ENCODE data around the gene GBA3.

GBA3 gene

GRCh38 chr4:22678940-22679854 lies 13.5 kb upstream of the GBA3 start:
- H3K4me3 Mint-ChIP-seq: no peak overlapping the region
- peaks cover 17% of the 10 kb centered on the region for H3K9me3 Mint-ChIP-seq
- no peak for ATAC-seq
- H3K4me1 Mint-ChIP-seq: no peaks in the 10 kb centered on the region
- H3K36me3 Mint-ChIP-seq: no peaks in the 10 kb centered on the region
- DNase-seq (ENCODE audit: low spot score in 2 of 2): no peak
- H3K27ac Mint-ChIP-seq: no peak overlapping the region

GRCh38 chr4:22680065-22680642 lies 12.6 kb upstream of the GBA3 start:
- no peak for ATAC-seq
- Mint-ChIP-seq H3K27ac (no peak overlapping the region), H3K4me1 (no peaks in the 10 kb centered on the region), H3K36me3 (no peaks in the 10 kb centered on the region), H3K9me3 (peaks cover 15% of the 10 kb centered on the region), H3K4me3 (no peak overlapping the region)
- no peak for DNase-seq (ENCODE audit: low spot score in 2 of 2)

GRCh38 chr4:22683726-22684125 lies 9.0 kb upstream of the GBA3 start:
- no peak overlapping the region for H3K27ac Mint-ChIP-seq
- peaks cover 9% of the 10 kb centered on the region for H3K9me3 Mint-ChIP-seq
- no peak overlapping the region for H3K4me3 Mint-ChIP-seq
- H3K36me3 Mint-ChIP-seq: no peaks in the 10 kb centered on the region
- H3K4me1 Mint-ChIP-seq: no peaks in the 10 kb centered on the region
- no peak for DNase-seq (ENCODE audit: low spot score in 2 of 2)
- no peak for ATAC-seq

GRCh38 chr4:22686141-22686540 lies 6.6 kb upstream of the GBA3 start:
- H3K4me1 Mint-ChIP-seq: no peaks in the 10 kb centered on the region
- DNase-seq (ENCODE audit: low spot score in 2 of 2): no peak
- no peaks in the 10 kb centered on the region for H3K36me3 Mint-ChIP-seq
- H3K9me3 Mint-ChIP-seq: peaks cover 6% of the 10 kb centered on the region
- no peak for ATAC-seq
- H3K4me3 Mint-ChIP-seq: no peak overlapping the region
- H3K27ac Mint-ChIP-seq: no peak overlapping the region

GRCh38 chr4:22688236-22688635 lies 4.5 kb upstream of the GBA3 start:
- Mint-ChIP-seq H3K4me1 (no peaks in the 10 kb centered on the region), H3K4me3 (no peak overlapping the region), H3K27ac (no peak overlapping the region), H3K9me3 (peaks cover 6% of the 10 kb centered on the region), H3K36me3 (no peaks in the 10 kb centered on the region)
- DNase-seq (ENCODE audit: low spot score in 2 of 2) (no peak), ATAC-seq (no peak)

GRCh38 chr4:22689428-22689827 lies 3.3 kb upstream of the GBA3 start:
- Mint-ChIP-seq H3K4me3 (no peak overlapping the region), H3K9me3 (peaks cover 6% of the 10 kb centered on the region), H3K4me1 (no peaks in the 10 kb centered on the region), H3K36me3 (no peaks in the 10 kb centered on the region), H3K27ac (no peak overlapping the region)
- ATAC-seq (no peak), DNase-seq (ENCODE audit: low spot score in 2 of 2) (no peak)

- no peak overlapping the region for H3K4me3 Mint-ChIP-seq
- no peak for DNase-seq (ENCODE audit: low spot score in 2 of 2)
Measured at GRCh38 chr4:22695029-22695428, 2.3 kb downstream of the GBA3 start.

GRCh38 chr4:22695917-22696316 lies 3.2 kb downstream of the GBA3 start:
- no peak overlapping the region for H3K4me3 Mint-ChIP-seq
- H3K27ac Mint-ChIP-seq: no peak overlapping the region
- H3K36me3 Mint-ChIP-seq: no peaks in the 10 kb centered on the region
- H3K4me1 Mint-ChIP-seq: no peaks in the 10 kb centered on the region
- DNase-seq (ENCODE audit: low spot score in 2 of 2) (no peak), ATAC-seq (no peak)
- peaks cover 8% of the 10 kb centered on the region for H3K9me3 Mint-ChIP-seq

More at GRCh38 chr4:22695029-22695428, 2.3 kb downstream of the GBA3 start:
- Mint-ChIP-seq H3K36me3 (no peaks in the 10 kb centered on the region), H3K4me1 (no peaks in the 10 kb centered on the region), H3K27ac (no peak overlapping the region), H3K9me3 (peaks cover 6% of the 10 kb centered on the region)
- no peak for ATAC-seq

GRCh38 chr4:22703912-22704311 lies 11.2 kb downstream of the GBA3 start:
- Mint-ChIP-seq H3K27ac (no peak overlapping the region), H3K9me3 (peaks cover 17% of the 10 kb centered on the region), H3K4me1 (no peaks in the 10 kb centered on the region), H3K36me3 (no peaks in the 10 kb centered on the region), H3K4me3 (no peak overlapping the region)
- DNase-seq (ENCODE audit: low spot score in 2 of 2) (no peak), ATAC-seq (no peak)

- H3K9me3 Mint-ChIP-seq: peaks cover 14% of the 10 kb centered on the region
- no peak overlapping the region for H3K4me3 Mint-ChIP-seq
- no peak for ATAC-seq
- no peak for DNase-seq (ENCODE audit: low spot score in 2 of 2)
- no peaks in the 10 kb centered on the region for H3K4me1 Mint-ChIP-seq
- no peak overlapping the region for H3K27ac Mint-ChIP-seq
- no peaks in the 10 kb centered on the region for H3K36me3 Mint-ChIP-seq
Measured at GRCh38 chr4:22707390-22707789, 14.7 kb downstream of the GBA3 start.

- no peak overlapping the region for H3K27ac Mint-ChIP-seq
- H3K36me3 Mint-ChIP-seq: no peaks in the 10 kb centered on the region
- ATAC-seq (no peak), DNase-seq (ENCODE audit: low spot score in 2 of 2) (no peak)
- peaks cover 11% of the 10 kb centered on the region for H3K9me3 Mint-ChIP-seq
- H3K4me1 Mint-ChIP-seq: no peaks in the 10 kb centered on the region
- H3K4me3 Mint-ChIP-seq: no peak overlapping the region
Measured at GRCh38 chr4:22708961-22709360, 16.2 kb downstream of the GBA3 start.

GRCh38 chr4:22712105-22712504 lies 19.4 kb downstream of the GBA3 start:
- no peak overlapping the region for H3K27ac Mint-ChIP-seq
- DNase-seq (ENCODE audit: low spot score in 2 of 2) (no peak), ATAC-seq (no peak)
- H3K9me3 Mint-ChIP-seq: peaks cover 12% of the 10 kb centered on the region
- no peaks in the 10 kb centered on the region for H3K36me3 Mint-ChIP-seq
- H3K4me3 Mint-ChIP-seq: no peak overlapping the region
- H3K4me1 Mint-ChIP-seq: no peaks in the 10 kb centered on the region

GRCh38 chr4:22712529-22712928 lies 19.8 kb downstream of the GBA3 start:
- Mint-ChIP-seq H3K27ac (no peak overlapping the region), H3K36me3 (no peaks in the 10 kb centered on the region), H3K9me3 (peaks cover 11% of the 10 kb centered on the region), H3K4me1 (no peaks in the 10 kb centered on the region), H3K4me3 (no peak overlapping the region)
- DNase-seq (ENCODE audit: low spot score in 2 of 2): no peak
- no peak for ATAC-seq

GRCh38 chr4:22713841-22714240 lies 21.1 kb downstream of the GBA3 start:
- Mint-ChIP-seq H3K4me1 (no peaks in the 10 kb centered on the region), H3K4me3 (no peak overlapping the region), H3K9me3 (peaks cover 14% of the 10 kb centered on the region), H3K36me3 (no peaks in the 10 kb centered on the region), H3K27ac (no peak overlapping the region)
- no peak for ATAC-seq
- no peak for DNase-seq (ENCODE audit: low spot score in 2 of 2)

- Mint-ChIP-seq H3K4me3 (no peak overlapping the region), H3K36me3 (no peaks in the 10 kb centered on the region), H3K4me1 (no peaks in the 10 kb centered on the region), H3K9me3 (peaks cover 24% of the 10 kb centered on the region), H3K27ac (no peak overlapping the region)
- DNase-seq (ENCODE audit: low spot score in 2 of 2): no peak
- no peak for ATAC-seq
Measured at GRCh38 chr4:22719218-22719617, 26.5 kb downstream of the GBA3 start.

GRCh38 chr4:22720091-22720490 lies 27.4 kb downstream of the GBA3 start:
- Mint-ChIP-seq H3K36me3 (no peaks in the 10 kb centered on the region), H3K4me1 (no peaks in the 10 kb centered on the region), H3K27ac (no peak overlapping the region), H3K9me3 (peaks cover 24% of the 10 kb centered on the region), H3K4me3 (no peak overlapping the region)
- no peak for ATAC-seq
- no peak for DNase-seq (ENCODE audit: low spot score in 2 of 2)

Measured in stimulated activated effector memory CD8-positive, alpha-beta T cell treated with anti-CD3 and anti-CD28 coated beads, Interleukin-12 subunit alpha, Interleukin-12 subunit beta, amount 100 ng/mL, for 72 hours (primary cell).